Activated T-cell treated with anti-CD3 and anti-CD28 coated beads for 4 hours (primary cell): ENCODE results near the gene UBQLN4.

Source experiments
- DNase-seq: peaks from one replicate; pipeline ENCODE4 v3.0.0-alpha.2; 2020

UBQLN4 gene

GRCh38 chr1:156053768-156054499 is at the start of gene UBQLN4:
TSS of gene UBQLN4 (minus strand) at chr1:156053798. CDS start at chr1:156053701, 97 bp downstream.
- DNase-seq: peak; percentile 77

GRCh38 chr1:156102633-156103511 is 49.3 kb upstream of the UBQLN4 start:
- no peak for DNase-seq

GRCh38 chr1:156101880-156102279 is 48.3 kb upstream of the UBQLN4 start:
- DNase-seq: no peak

GRCh38 chr1:156100205-156100995 is 46.8 kb upstream of the UBQLN4 start:
- no peak for DNase-seq

- no peak for DNase-seq
Measured at GRCh38 chr1:156099282-156099681, 45.7 kb upstream of the UBQLN4 start.

GRCh38 chr1:156098784-156099183 is 45.2 kb upstream of the UBQLN4 start:
- DNase-seq: no peak

- DNase-seq: no peak
Measured at GRCh38 chr1:156097499-156098178, 44.0 kb upstream of the UBQLN4 start.

GRCh38 chr1:156096640-156097391 is 43.2 kb upstream of the UBQLN4 start:
- peak; percentile 79 for DNase-seq

- no peak for DNase-seq
Measured at GRCh38 chr1:156095906-156096508, 42.4 kb upstream of the UBQLN4 start.

- no peak for DNase-seq
Measured at GRCh38 chr1:156091610-156092009, 38.0 kb upstream of the UBQLN4 start.

- peak; percentile 85 for DNase-seq
Measured at GRCh38 chr1:156090840-156091188, 37.2 kb upstream of the UBQLN4 start.

- no peak for DNase-seq
Measured at GRCh38 chr1:156090138-156090839, 36.7 kb upstream of the UBQLN4 start.

- DNase-seq: no peak
Measured at GRCh38 chr1:156089704-156090103, 36.1 kb upstream of the UBQLN4 start.

- DNase-seq: no peak
Measured at GRCh38 chr1:156086256-156086662, 32.7 kb upstream of the UBQLN4 start.

- DNase-seq: no peak
Measured at GRCh38 chr1:156083800-156084790, 30.5 kb upstream of the UBQLN4 start.

GRCh38 chr1:156082309-156083091 is 28.9 kb upstream of the UBQLN4 start, which contains the start of gene MEX3A:
TSS of gene MEX3A (minus strand) at chr1:156082465. CDS start at chr1:156081998, 467 bp downstream.
- peak; percentile 48 for DNase-seq

GRCh38 chr1:156081917-156082308 is 28.3 kb upstream of the UBQLN4 start:
- no peak for DNase-seq

- no peak for DNase-seq
Measured at GRCh38 chr1:156081180-156081916, 27.8 kb upstream of the UBQLN4 start.
